OCI-LY7 (cell line): ENCODE results near the gene TLR9. TPM values are rescaled to one million over a fixed set of nuclear protein-coding genes. Genes with fewer than 3 reads are reported as not detected.
A peak's percentile ranks its signal among the peaks of the same experiment; 100 is the strongest.

Experiments
- BruUV-seq: library from RNA; stranded (reverse); fragments of 400-500 nt; replicated peaks from 2 replicates; lab custom pipeline; 2021; lab: Mats Ljungman, UMichigan
- CTCF ChIA-PET: fragments of 300-600 bp; sonication (Branson Sonifier 250); formaldehyde crosslinking; loops from one replicate; lab custom pipeline; 2022; ENCODE audit warnings: antibody characterized with exemption; ENCODE audit not compliant: unreplicated experiment; lab: Charles Lee
- POLR2A ChIA-PET: fragments of 300-600 bp; sonication (Branson Sonifier 250); formaldehyde crosslinking; loops from one replicate; lab custom pipeline; 2022; ENCODE audit warnings: antibody characterized with exemption; lab: Charles Lee
- DNase-seq: peaks from one replicate; pipeline ENCODE4 v3.0.0-alpha.2; 2015; ENCODE audit warnings: low spot score
- H2AFZ ChIP-seq: fragments of 200-600 bp; sonication (generic), shearing (Covaris generic); 2 replicates; pipeline ENCODE4 v1.6.1; 2014; ENCODE audit warnings: mild to moderate bottlenecking, antibody characterized with exemption, low read length, moderate library complexity
- H3K27ac ChIP-seq: fragments of 200-600 bp; sonication (generic); 2 replicates; pipeline ENCODE4 v1.5.1; 2014; ENCODE audit warnings: mixed run types, low read depth, mild to moderate bottlenecking, moderate library complexity, low read length, inconsistent platforms; ENCODE audit not compliant: poor library complexity, severe bottlenecking
- H3K36me3 ChIP-seq: fragments of 200-600 bp; sonication (generic); 2 replicates; pipeline ENCODE4 v1.6.1; 2014; ENCODE audit warnings: mild to moderate bottlenecking, antibody characterized with exemption, low read length, moderate library complexity, mixed read lengths; ENCODE audit not compliant: insufficient read depth
- H3K4me1 ChIP-seq: fragments of 200-600 bp; sonication (generic); 2 replicates; pipeline ENCODE4 v1.5.1; 2014; ENCODE audit warnings: mild to moderate bottlenecking, low read length; ENCODE audit not compliant: insufficient read depth, poor library complexity, severe bottlenecking
- H3K4me2 ChIP-seq: fragments of 200-600 bp; sonication (generic); 2 replicates; pipeline ENCODE4 v1.6.1; 2014; ENCODE audit warnings: mild to moderate bottlenecking, low read length
- H3K4me3 ChIP-seq: fragments of 200-600 bp; sonication (generic); 2 replicates; pipeline ENCODE4 v1.5.1; 2014; ENCODE audit warnings: mild to moderate bottlenecking, low read depth, low read length; ENCODE audit not compliant: poor library complexity, severe bottlenecking
- H3K79me2 ChIP-seq: fragments of 200-600 bp; sonication (generic); 2 replicates; pipeline ENCODE4 v1.6.1; 2016; ENCODE audit warnings: low read depth, mild to moderate bottlenecking, low read length, moderate library complexity, mixed read lengths; ENCODE audit not compliant: insufficient read depth
- H3K9me2 ChIP-seq: fragments of 200-600 bp; sonication (generic); 2 replicates; pipeline ENCODE4 v1.6.1; 2016; ENCODE audit warnings: mild to moderate bottlenecking, low read length, mixed read lengths; ENCODE audit not compliant: insufficient read depth
- H3K9me3 ChIP-seq: fragments of 200-600 bp; sonication (generic); 2 replicates; pipeline ENCODE4 v1.6.1; 2014; ENCODE audit warnings: mild to moderate bottlenecking, mixed run types, low read length, mixed read lengths
- H4K20me1 ChIP-seq: fragments of 200-600 bp; sonication (generic); 2 replicates; pipeline ENCODE4 v1.6.1; 2014; ENCODE audit warnings: mild to moderate bottlenecking, antibody characterized with exemption, low read length, moderate library complexity, mixed read lengths; ENCODE audit not compliant: insufficient read depth
- CTCF ChIP-seq: fragments of 200-600 bp; sonication (generic); conservative IDR thresholded peaks from 2 replicates; pipeline ENCODE4 v1.5.1; 2014; ENCODE audit warnings: mild to moderate bottlenecking, antibody characterized with exemption, low read length, moderate library complexity, mixed read lengths
- EZH2phosphoT487 ChIP-seq: fragments of 200-600 bp; sonication (generic); IDR thresholded peaks from 2 replicates; pipeline ENCODE4 v1.6.1; 2018; ENCODE audit warnings: low read depth, borderline replicate concordance, mild to moderate bottlenecking, mixed run types, antibody characterized with exemption, low read length, moderate library complexity, mixed read lengths
- intact Hi-C: fragments of 100-400 bp; cut with micrococcal nuclease; formaldehyde crosslinking; loops from one replicate; pipeline ENCODE4 v1.10.0; 2022; ENCODE audit not compliant: unreplicated experiment
- total RNA-seq, 2 experiments: library from RNA; depleted of rRNA in 1 of 2; stranded (reverse); fragments of >200 nt in 1 of 2; shearing (Covaris generic) in 1 of 2; gene quantifications; 2 replicates each; pipeline ENCODE4 v1.2.3, GENCODE V29; 2014 to 2022

TLR9 gene
- total RNA-seq, 2 experiments from 2014 or later = 1.7 to 9.0 TPM

GRCh38 chr3:52246264-52246620 lies 20.8 kb upstream of the TLR9 start:
- Histone ChIP-seq H3K4me3 (no peak overlapping the region), H3K27ac (no peak overlapping the region), H3K4me2 (peak overlapping the region; percentile 37; the same call in 1 of the 2 replicates), H3K4me1 (no peaks in the 10 kb centered on the region), H4K20me1 (no peaks in the 10 kb centered on the region), H3K9me2 (no peaks in the 10 kb centered on the region), H3K79me2 (no peaks in the 10 kb centered on the region), H3K9me3 (no peaks in the 10 kb centered on the region), H2AFZ (no peak overlapping the region), H3K36me3 (peaks cover 31% of the 10 kb centered on the region)
- ChIA-PET CTCF (no interaction called here), POLR2A (interaction anchor here (0.6 kb wide), 1 partner anchor 253 kb away, joined by 3 read pairs; no protein-coding TSS in a partner anchor)
- no peak for TF ChIP-seq EZH2phosphoT487
- no peak for TF ChIP-seq CTCF
- intact Hi-C loops = no loop called here
- no peak for DNase-seq
- BruUV-seq = no TSS peak

- CTCF ChIA-PET = no interaction called here
- no TSS peak for BruUV-seq
Observed at GRCh38 chr3:52245322-52246263, 20.1 kb upstream of the TLR9 start, which contains the start of gene PPM1M. TSS of gene PPM1M (plus strand) at chr3:52245759. CDS start at chr3:52245825, 66 bp downstream.

More at GRCh38 chr3:52245322-52246263, 20.1 kb upstream of the TLR9 start, which contains the start of gene PPM1M:
- DNase-seq = no peak
- peaks cover 25% of the 10 kb centered on the region for H3K36me3 ChIP-seq
- H3K79me2 ChIP-seq = no peaks in the 10 kb centered on the region
- intact Hi-C loops = no loop called here
- no peak within 1 kb of the TSS for H2AFZ ChIP-seq
- TF ChIP-seq EZH2phosphoT487 = no peak
- TF ChIP-seq CTCF = no peak
- POLR2A ChIA-PET = interaction anchor here (0.6 kb wide), 1 partner anchor 252 kb away, joined by 3 read pairs; no protein-coding TSS in a partner anchor
- no peak within 1 kb of the TSS for H3K27ac ChIP-seq
- H4K20me1 ChIP-seq = no peaks in the 10 kb centered on the region
- H3K4me1 ChIP-seq = peaks cover 6% of the 10 kb centered on the region
- peak within 1 kb of the TSS; percentile 37; the same call in 1 of the 2 replicates for H3K4me2 ChIP-seq
- no peaks in the 10 kb centered on the region for H3K9me3 ChIP-seq
- no peaks in the 10 kb centered on the region for H3K9me2 ChIP-seq
- H3K4me3 ChIP-seq = no peak within 1 kb of the TSS
